K562 (cell line): ENCODE results near the gene PDCD7. TPM values are rescaled to one million over a fixed set of nuclear protein-coding genes. Genes with fewer than 3 reads are reported as not detected.
A peak's percentile ranks its signal among the peaks of the same experiment; 100 is the strongest.

Experiments used
- ATAC-seq: fragments of 200-7000 bp; cut with Tn5 transposase; 3 replicates; pipeline ENCODE4 v1.9.1; 2020; ENCODE audit warnings: moderate library complexity
- BruUV-seq: library from RNA; stranded (reverse); fragments of 400-500 nt; replicated peaks from 2 replicates; lab custom pipeline; 2021; lab: Mats Ljungman, UMichigan
- CTCF ChIA-PET: fragments of 300-600 bp; formaldehyde crosslinking; extraction: SDS; loops from one replicate; lab custom pipeline; 2021; ENCODE audit warnings: low intra/inter-chr PET ratio; lab: Yijun Ruan, JAX
- POLR2A ChIA-PET: fragments of 300-600, 350-650 bp; sonication (Branson Sonifier 250); formaldehyde crosslinking; extraction: SDS; loops from one replicate; lab custom pipeline; 2021; ENCODE audit warnings: antibody characterized with exemption, inconsistent platforms; lab: Yijun Ruan, JAX
- DNase-seq, 4 experiments: peaks; one replicate each; pipeline versions ENCODE4 v3.0.0 to v3.0.0-alpha.2; 2011 to 2018; ENCODE audit warnings: low spot score in 3 of 4, mixed read lengths in 3 of 4; ENCODE audit errors: extremely low read depth in 1 of 4
- FAIRE-seq: peaks from 2 replicates; lab custom pipeline; 2011; peaks lifted over from hg19 to GRCh38; lab: Jason Lieb, UNC
- H2AFZ ChIP-seq: 2 replicates; pipeline ENCODE4 v1.6.0; 2011; ENCODE audit warnings: low read depth, low read length, control low read depth, inconsistent platforms
- H3K27ac ChIP-seq: fragments of 200-600 bp; 3 replicates; pipeline ENCODE4 v1.8.0; 2011; ENCODE audit warnings: low read depth, mild to moderate bottlenecking, control low read depth, inconsistent platforms, low read length, moderate library complexity, mixed read lengths; ENCODE audit errors: extremely low read depth
- H3K27me3 ChIP-seq, 2 experiments: fragments of 300-600 bp in 1 of 2; 2 replicates in 1 of 2; 3 replicates in 1 of 2; pipeline versions ENCODE4 v1.6.0 to v1.8.0; 2011; ENCODE audit warnings: inconsistent platforms in 2 of 2, low read length in 2 of 2, mild to moderate bottlenecking in 1 of 2, mixed read lengths in 1 of 2, moderate library complexity in 1 of 2; ENCODE audit not compliant: control insufficient read depth in 2 of 2, insufficient read depth in 2 of 2
- H3K36me3 ChIP-seq: fragments of 300-600 bp; 3 replicates; pipeline ENCODE4 v1.8.0; 2011; ENCODE audit warnings: mild to moderate bottlenecking, low read length, inconsistent platforms; ENCODE audit not compliant: control insufficient read depth, insufficient read depth
- H3K4me1 ChIP-seq, 2 experiments: fragments of 200-600 bp in 1 of 2; replicated peaks in 1 of 2; 2 replicates in 1 of 2; 3 replicates in 1 of 2; pipeline versions ENCODE4 v1.5.1 to v1.8.0; 2011; ENCODE audit warnings: inconsistent platforms in 2 of 2, low read length in 2 of 2, mild to moderate bottlenecking in 1 of 2, mixed read lengths in 1 of 2, moderate library complexity in 1 of 2; ENCODE audit not compliant: control insufficient read depth in 2 of 2, insufficient read depth in 2 of 2
- H3K4me2 ChIP-seq: 2 replicates; pipeline ENCODE4 v1.6.1; 2011; ENCODE audit warnings: low read length, control low read depth, inconsistent platforms, mixed read lengths; ENCODE audit not compliant: insufficient read depth
- H3K4me3 ChIP-seq: fragments of 200-600 bp; sonication (generic), shearing (Covaris generic); 2 replicates; pipeline ENCODE4 v1.5.1; 2016; ENCODE audit warnings: control low read depth, inconsistent platforms
- H3K79me2 ChIP-seq: fragments of 200-600 bp; 3 replicates; pipeline ENCODE4 v1.8.0; 2011; ENCODE audit warnings: low read length, inconsistent platforms; ENCODE audit not compliant: control insufficient read depth, insufficient read depth
- H3K9ac ChIP-seq, 2 experiments: 2 replicates each; pipeline versions ENCODE4 v1.6.0 to v1.6.1; 2011; ENCODE audit warnings: low read depth in 2 of 2, low read length in 2 of 2, control low read depth in 1 of 2, inconsistent platforms in 1 of 2, mild to moderate bottlenecking in 1 of 2, mixed read lengths in 1 of 2; ENCODE audit not compliant: insufficient read depth in 1 of 2
- H3K9me1 ChIP-seq: one replicate; pipeline ENCODE4 v1.6.0; 2011; ENCODE audit warnings: inconsistent platforms, mild to moderate bottlenecking, low read length, moderate library complexity; ENCODE audit not compliant: control insufficient read depth, insufficient read depth
- H3K9me3 ChIP-seq: replicated peaks from 2 replicates; pipeline ENCODE4 v1.5.1; 2011; ENCODE audit warnings: low read depth, low read length, inconsistent platforms; ENCODE audit not compliant: control insufficient read depth, insufficient read depth
- H4K20me1 ChIP-seq: replicated peaks from 2 replicates; pipeline ENCODE4 v1.6.1; 2011; ENCODE audit warnings: low read length, inconsistent platforms, mixed read lengths; ENCODE audit not compliant: control insufficient read depth, insufficient read depth
- BRD4 ChIP-seq: fragments of 200-600 bp; sonication (generic); IDR thresholded peaks from 2 replicates; pipeline ENCODE4 v1.6.1; 2017; ENCODE audit warnings: inconsistent platforms
- DLX4 ChIP-seq: fragments of 250-450 bp; sonication (Bioruptor Pico); IDR thresholded peaks from 2 replicates; pipeline ENCODE4 v1.6.1; 2021; ENCODE audit warnings: mild to moderate bottlenecking
- FOXK2 ChIP-seq, 2 experiments: fragments of 450-650 bp; IDR thresholded peaks in 1 of 2; conservative IDR thresholded peaks in 1 of 2; 2 replicates each; pipeline ENCODE4 v1.6.1; 2016; ENCODE audit warnings: low read depth in 2 of 2, mild to moderate bottlenecking in 1 of 2
- ILF3 ChIP-seq: fragments of 450-650 bp; IDR thresholded peaks from 2 replicates; pipeline ENCODE4 v1.6.1; 2018; ENCODE audit warnings: antibody characterized with exemption, mild to moderate bottlenecking, moderate library complexity, borderline replicate concordance
- IRF2 ChIP-seq: sonication (generic); formaldehyde crosslinking; IDR thresholded peaks from 2 replicates; pipeline ENCODE4 v1.8.1; 2022; ENCODE audit warnings: mild to moderate bottlenecking, missing genetic modification reagents
- TAF7 ChIP-seq: fragments of 450-650 bp; IDR thresholded peaks from 2 replicates; pipeline ENCODE4 v1.6.1; 2016; ENCODE audit warnings: missing genetic modification characterization, missing compliant biosample characterization
- TFAM ChIP-seq: fragments of 250-450 bp; sonication (Bioruptor Pico); conservative IDR thresholded peaks from 2 replicates; pipeline ENCODE4 v1.5.0; 2021; ENCODE audit warnings: mild to moderate bottlenecking, moderate library complexity
- ZFP1 ChIP-seq: fragments of 450-650 bp; formaldehyde crosslinking; IDR thresholded peaks from 2 replicates; pipeline ENCODE4 v1.4.0; 2020; ENCODE audit warnings: mild to moderate bottlenecking, mixed read lengths
- WGBS: fragments of 100-300 bp; shearing (Covaris generic); methylation state at CpG from one replicate; pipeline ENCODE4 v1.1.6; 2016; ENCODE audit warnings: low coverage, mixed read lengths; ENCODE audit not compliant: insufficient coverage; ENCODE audit errors: missing lambda C conversion rate; 5-methylcytosine and 5-hydroxymethylcytosine counted together
- in situ Hi-C: fragments of 300-500 bp; cut with MboI; formaldehyde crosslinking; loops from 4 replicates; pipeline ENCODE4 v1.15.0; 2018; ENCODE audit warnings: inconsistent platforms, mixed read lengths
- intact Hi-C: fragments of 100-400 bp; cut with micrococcal nuclease; formaldehyde crosslinking; loops from 2 replicates; pipeline ENCODE4 v1.14.2; 2022
- polyA plus RNA-seq, 8 experiments: library from polyadenylated mRNA; depleted of rRNA in 4 of 8; stranded (reverse) in 5 of 8; unstranded in 3 of 8; fragments of >200 nt; fragmentation: Nextera tagmentation in 2 of 8; fragmentation: Illumina TruSeq in 1 of 8; extraction: Ambion mirVana in 2 of 8; extraction: Trizol in 1 of 8; gene quantifications; 2 replicates each; pipeline versions ENCODE4 v1.2.1 to v1.2.3, GENCODE V29; 2011 to 2014; ENCODE audit warnings: inconsistent platforms in 1 of 8, missing spikeins in 1 of 8
- total RNA-seq, 7 experiments: library from RNA; depleted of rRNA in 6 of 7; stranded (reverse); fragments of >200 nt in 6 of 7; fragmentation: Illumina TruSeq in 2 of 7; extraction: Trizol in 2 of 7; gene quantifications; 2 replicates each; pipeline versions ENCODE4 v1.2.1 to v1.2.3, GENCODE V29; 2011 to 2021; ENCODE audit warnings: low replicate concordance in 1 of 7

Gene PDCD7
- total and polyA plus RNA-seq, 9 of the 15 experiments (the other 6 are each of a cell fraction or from before 2014, with no cell fraction given) = 11.8 to 30.2 (median 18.8) TPM

GRCh38 chr15:65087873-65088642 is 45.5 kb downstream of the PDCD7 start:
- CTCF ChIA-PET = interaction anchor here (0.8 to 3.3 kb wide), 2 partner anchors 55 to 357 kb away, joined by 3 to 17 read pairs; no protein-coding TSS in a partner anchor

More at GRCh38 chr15:65087873-65088642, 45.5 kb downstream of the PDCD7 start:
- ATAC-seq (no peak), DNase-seq (no peak), FAIRE-seq (no peak)
- no peak overlapping the region for H3K4me3 ChIP-seq
- no peaks in the 10 kb centered on the region for H3K36me3 ChIP-seq
- H3K9ac ChIP-seq = peak overlapping the region in 1 of 2 experiments; percentile 69; a peak in 1 of 4 replicates
- BruUV-seq = no TSS peak
- H3K79me2 ChIP-seq = no peaks in the 10 kb centered on the region
- TF ChIP-seq TFAM (CRISPR knock-in tag) = no peak
- no peak for TF ChIP-seq IRF2
- no peak for TF ChIP-seq ILF3
- no peak for TF ChIP-seq FOXK2 (conservative IDR thresholded peaks at IDR 0.05 in 1 of 2, IDR thresholded peaks at IDR 0.05 in 1 of 2; ENCODE audit: low read depth in 2 of 2)
- TF ChIP-seq DLX4 (CRISPR knock-in tag) = no peak
- no peak for TF ChIP-seq ZFP1
- no peak for TF ChIP-seq BRD4
- TF ChIP-seq TAF7 (tag) = no peak
- intact Hi-C loops = loop anchor here (5.0 kb wide), 1 partner anchor 56 kb away; no protein-coding TSS in a partner anchor
- H3K27me3 ChIP-seq = peaks cover 20 to 36% of the 10 kb centered on the region in 2 experiments
- WGBS = 24% methylated on average over 13 of the region's 13 CpGs
- H3K27ac ChIP-seq = no peak overlapping the region
- no peaks in the 10 kb centered on the region for H3K9me1 ChIP-seq
- H3K4me2 ChIP-seq = no peak overlapping the region
- in situ Hi-C loops = no loop called here
- peaks cover 8% of the 10 kb centered on the region for H4K20me1 ChIP-seq
- no peaks in the 10 kb centered on the region for H3K9me3 ChIP-seq
- no peak overlapping the region for H2AFZ ChIP-seq
- POLR2A ChIA-PET = interaction anchor here (0.6 kb wide), 1 partner anchor 12 kb away, joined by 4 read pairs; no protein-coding TSS in a partner anchor
- H3K4me1 ChIP-seq = peaks cover 0 to 4% of the 10 kb centered on the region in 2 experiments; a peak in 1 of 5 replicates
